Liver (tissue), 9 donors: ENCODE measurements around the gene RNF8. TPM values are rescaled to one million over a fixed set of nuclear protein-coding genes. Genes with fewer than 3 reads are reported as not detected.

ENCODE experiments used
- DNase-seq: peaks from one replicate; pipeline ENCODE4 v3.0.0-alpha.2; 2017; ENCODE audit warnings: low spot score
- H3K27ac ChIP-seq, 2 donors: one replicate each; pipeline ENCODE4 v1.7.0; 2013; ENCODE audit warnings: inconsistent platforms in 2 of 2, low read length in 2 of 2, control low read depth in 1 of 2, low read depth in 1 of 2, mild to moderate bottlenecking in 1 of 2
- H3K27me3 ChIP-seq, 4 donors: one replicate each; pipeline versions ENCODE4 v1.6.1 to v1.7.0; 2013; ENCODE audit warnings: low read length in 3 of 4, inconsistent platforms in 1 of 4, mild to moderate bottlenecking in 1 of 4, moderate library complexity in 1 of 4; ENCODE audit not compliant: control insufficient read depth in 4 of 4, insufficient read depth in 4 of 4
- H3K36me3 ChIP-seq, 4 donors: one replicate each; pipeline versions ENCODE4 v1.6.1 to v1.7.0; 2013; ENCODE audit warnings: low read length in 3 of 4, mild to moderate bottlenecking in 3 of 4, low read depth in 1 of 4, moderate library complexity in 1 of 4; ENCODE audit not compliant: control insufficient read depth in 4 of 4, insufficient read depth in 3 of 4
- H3K4me1 ChIP-seq, 4 donors: one replicate each; pipeline versions ENCODE4 v1.6.1 to v1.7.0; 2013; ENCODE audit warnings: low read length in 3 of 4, mild to moderate bottlenecking in 3 of 4, moderate library complexity in 1 of 4; ENCODE audit not compliant: control insufficient read depth in 4 of 4, insufficient read depth in 4 of 4
- H3K4me3 ChIP-seq, 3 donors: one replicate each; pipeline versions ENCODE4 v1.6.1 to v1.7.0; 2013; ENCODE audit warnings: low read length in 3 of 3, control low read depth in 1 of 3, low read depth in 1 of 3, mild to moderate bottlenecking in 1 of 3
- H3K9ac ChIP-seq, 2 donors: one replicate each; pipeline ENCODE4 v1.7.0; 2013; ENCODE audit warnings: low read length in 2 of 2, mild to moderate bottlenecking in 2 of 2, moderate library complexity in 2 of 2, control low read depth in 1 of 2, low read depth in 1 of 2
- H3K9me3 ChIP-seq, 4 donors: one replicate each; pipeline versions ENCODE4 v1.6.1 to v1.7.0; 2013; ENCODE audit warnings: low read length in 3 of 4; ENCODE audit not compliant: control insufficient read depth in 4 of 4
- EGR1 ChIP-seq, 2 donors: IDR thresholded peaks; 2 replicates each; pipeline ENCODE4 v1.6.1; 2016 to 2018; ENCODE audit warnings: antibody characterized with exemption in 2 of 2, low read depth in 2 of 2
- FOXA1 ChIP-seq: IDR thresholded peaks from 2 replicates; pipeline ENCODE4 v1.6.1; 2016; ENCODE audit warnings: antibody characterized with exemption
- FOXA2 ChIP-seq: IDR thresholded peaks from 2 replicates; pipeline ENCODE4 v1.6.1; 2016; ENCODE audit warnings: antibody characterized with exemption
- HNF4G ChIP-seq: IDR thresholded peaks from 2 replicates; pipeline ENCODE4 v1.6.1; 2016; ENCODE audit warnings: antibody characterized with exemption
- RAD21 ChIP-seq, 2 donors: IDR thresholded peaks; 2 replicates each; pipeline ENCODE4 v1.6.1; 2016; ENCODE audit warnings: antibody characterized with exemption in 2 of 2, mild to moderate bottlenecking in 2 of 2
- RXRA ChIP-seq, 2 donors: IDR thresholded peaks; 2 replicates each; pipeline ENCODE4 v1.6.1; 2017 to 2018; ENCODE audit warnings: antibody characterized with exemption in 2 of 2, mild to moderate bottlenecking in 1 of 2
- SP1 ChIP-seq: IDR thresholded peaks from 2 replicates; pipeline ENCODE4 v1.6.1; 2018; ENCODE audit warnings: antibody characterized with exemption, mild to moderate bottlenecking
- TAF1 ChIP-seq: conservative IDR thresholded peaks from 2 replicates; pipeline ENCODE4 v1.6.1; 2016; ENCODE audit warnings: antibody characterized with exemption, mild to moderate bottlenecking
- YY1 ChIP-seq: IDR thresholded peaks from 2 replicates; pipeline ENCODE4 v1.6.1; 2016; ENCODE audit warnings: antibody characterized with exemption, mild to moderate bottlenecking
- ZBTB33 ChIP-seq: IDR thresholded peaks from 2 replicates; pipeline ENCODE4 v1.6.1; 2016; ENCODE audit warnings: antibody characterized with exemption
- WGBS: extraction: QIAGEN DNeasy Blood & Tissue Kit; methylation state at CpG from one replicate; pipeline ENCODE4 v1.1.7; 2013; 5-methylcytosine and 5-hydroxymethylcytosine counted together
- polyA plus RNA-seq, 2 donors: library from polyadenylated mRNA; stranded (reverse) in 1 of 2; unstranded in 1 of 2; fragments of 200-250 nt in 1 of 2; fragments of >200 nt in 1 of 2; fragmentation: Nextera tagmentation in 1 of 2; extraction: Ambion mirVana in 1 of 2; gene quantifications; one replicate each; pipeline versions ENCODE4 v1.2.1 to v1.2.3, GENCODE V29; 2013 to 2015
- total RNA-seq, 2 donors: library from RNA; depleted of rRNA; stranded (reverse); fragments of >200 nt; gene quantifications; one replicate each; pipeline ENCODE4 v1.2.3, GENCODE V29; 2014
- TF ChIP-seq, protein P1 (sequence below): IDR thresholded peaks from 2 replicates; pipeline ENCODE4 v1.6.1; 2016; ENCODE audit warnings: antibody characterized with exemption, mild to moderate bottlenecking
- donor health status: healthy.
- donor health status: healthy.
- donor health status: healthy.
- donor health status: healthy.
- donor health status: healthy.

The RNF8 gene
- total and polyA plus RNA-seq, 4 donors: 6.1 to 9.9 (median 7.5) TPM

DNA sequence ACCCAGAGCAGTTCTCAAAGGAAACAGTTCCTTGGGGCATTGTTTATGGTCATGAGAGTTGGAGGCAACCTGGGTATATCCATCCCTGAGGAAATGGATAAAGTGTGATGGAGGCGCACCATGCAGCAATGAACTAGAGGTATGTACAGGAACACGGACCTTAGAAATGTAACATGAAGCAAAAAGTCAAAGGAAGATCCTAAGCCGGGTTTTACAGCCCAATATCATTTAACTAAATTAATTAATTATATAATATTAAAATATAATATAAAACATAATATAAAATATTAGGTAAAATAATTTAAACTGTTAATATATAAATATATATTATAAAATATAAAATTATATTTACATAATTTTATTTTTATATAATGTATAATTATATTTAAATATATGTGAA, 44.1 kb upstream of the RNF8 start:
- peaks cover 0 to 16% (median 6%) of the 10 kb centered on the region in 4 donors for H3K36me3 ChIP-seq
- H3K27me3 ChIP-seq: no peaks in the 10 kb centered on the region
- no peak overlapping the region for H3K27ac ChIP-seq
- 80% methylated on average over 3 of the region's 3 CpGs for WGBS
- H3K4me3 ChIP-seq: no peak overlapping the region
- no peak overlapping the region for H3K9ac ChIP-seq
- no peaks in the 10 kb centered on the region for H3K9me3 ChIP-seq
- H3K4me1 ChIP-seq: no peaks in the 10 kb centered on the region
- no peak for DNase-seq
- no peak for TF ChIP-seq SP1
- TF ChIP-seq, protein P1, sequence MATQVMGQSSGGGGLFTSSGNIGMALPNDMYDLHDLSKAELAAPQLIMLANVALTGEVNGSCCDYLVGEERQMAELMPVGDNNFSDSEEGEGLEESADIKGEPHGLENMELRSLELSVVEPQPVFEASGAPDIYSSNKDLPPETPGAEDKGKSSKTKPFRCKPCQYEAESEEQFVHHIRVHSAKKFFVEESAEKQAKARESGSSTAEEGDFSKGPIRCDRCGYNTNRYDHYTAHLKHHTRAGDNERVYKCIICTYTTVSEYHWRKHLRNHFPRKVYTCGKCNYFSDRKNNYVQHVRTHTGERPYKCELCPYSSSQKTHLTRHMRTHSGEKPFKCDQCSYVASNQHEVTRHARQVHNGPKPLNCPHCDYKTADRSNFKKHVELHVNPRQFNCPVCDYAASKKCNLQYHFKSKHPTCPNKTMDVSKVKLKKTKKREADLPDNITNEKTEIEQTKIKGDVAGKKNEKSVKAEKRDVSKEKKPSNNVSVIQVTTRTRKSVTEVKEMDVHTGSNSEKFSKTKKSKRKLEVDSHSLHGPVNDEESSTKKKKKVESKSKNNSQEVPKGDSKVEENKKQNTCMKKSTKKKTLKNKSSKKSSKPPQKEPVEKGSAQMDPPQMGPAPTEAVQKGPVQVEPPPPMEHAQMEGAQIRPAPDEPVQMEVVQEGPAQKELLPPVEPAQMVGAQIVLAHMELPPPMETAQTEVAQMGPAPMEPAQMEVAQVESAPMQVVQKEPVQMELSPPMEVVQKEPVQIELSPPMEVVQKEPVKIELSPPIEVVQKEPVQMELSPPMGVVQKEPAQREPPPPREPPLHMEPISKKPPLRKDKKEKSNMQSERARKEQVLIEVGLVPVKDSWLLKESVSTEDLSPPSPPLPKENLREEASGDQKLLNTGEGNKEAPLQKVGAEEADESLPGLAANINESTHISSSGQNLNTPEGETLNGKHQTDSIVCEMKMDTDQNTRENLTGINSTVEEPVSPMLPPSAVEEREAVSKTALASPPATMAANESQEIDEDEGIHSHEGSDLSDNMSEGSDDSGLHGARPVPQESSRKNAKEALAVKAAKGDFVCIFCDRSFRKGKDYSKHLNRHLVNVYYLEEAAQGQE: no peak
- TF ChIP-seq RAD21 (IDR thresholded peaks at IDR 0.05): no peak
- TF ChIP-seq EGR1 (IDR thresholded peaks at IDR 0.05; ENCODE audit: low read depth in 2 of 2): no peak
- TF ChIP-seq HNF4G: no peak
- no peak for TF ChIP-seq FOXA2

DNA sequence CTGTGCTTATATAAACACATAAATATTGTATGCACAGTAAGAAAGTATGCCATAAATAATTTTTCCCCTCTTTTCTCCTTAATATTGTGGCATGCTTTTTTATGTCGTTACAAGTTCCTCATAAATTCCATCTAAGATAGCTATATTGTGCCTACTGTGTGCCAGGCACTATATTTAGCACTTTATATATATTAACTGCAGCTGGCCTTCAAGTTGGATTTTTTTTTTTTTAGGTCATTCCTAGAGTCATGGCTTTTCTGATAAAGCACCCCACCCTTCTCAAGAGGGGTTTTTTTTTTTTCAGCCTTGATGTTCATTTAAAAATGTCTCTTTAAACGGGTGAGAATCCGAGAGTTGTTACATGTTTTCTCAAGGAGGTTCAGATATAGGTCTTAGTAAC, 42.8 kb upstream of the RNF8 start:
- Histone ChIP-seq H3K27ac (no peak overlapping the region), H3K4me1 (no peaks in the 10 kb centered on the region), H3K4me3 (no peak overlapping the region), H3K9ac (no peak overlapping the region), H3K36me3 (peaks cover 0 to 20% (median 12%) of the 10 kb centered on the region in 4 donors), H3K9me3 (no peaks in the 10 kb centered on the region), H3K27me3 (no peaks in the 10 kb centered on the region)
- WGBS: 96% methylated on average over 3 of the region's 3 CpGs
- no peak for DNase-seq
- TF ChIP-seq FOXA1: no peak
- TF ChIP-seq ZBTB33: no peak
- TF ChIP-seq TAF1: no peak
- TF ChIP-seq RAD21 (IDR thresholded peaks at IDR 0.05): no peak
- no peak for TF ChIP-seq EGR1 (IDR thresholded peaks at IDR 0.05; ENCODE audit: low read depth in 2 of 2)
- no peak for TF ChIP-seq FOXA2
- no peak for TF ChIP-seq YY1
- TF ChIP-seq, protein P1: no peak
- TF ChIP-seq RXRA (IDR thresholded peaks at IDR 0.05): no peak
